Progenitor cell of endocrine pancreas (in vitro differentiated cells): ENCODE measurements around the gene RAD51B. TPM values are rescaled to one million over a fixed set of nuclear protein-coding genes. Genes with fewer than 3 reads are reported as not detected.

Experiments
- DNase-seq: peaks from one replicate; pipeline ENCODE4 v3.0.0; 2021; ENCODE audit warnings: low spot score; ENCODE audit not compliant: unreplicated experiment
- H3K27ac Mint-ChIP-seq: 2 replicates; pipeline ENCODE4 v1.8.0; 2021; ENCODE audit warnings: mild to moderate bottlenecking, moderate library complexity, mixed read lengths
- H3K27me3 Mint-ChIP-seq: 2 replicates; pipeline ENCODE4 v1.8.0; 2021; ENCODE audit warnings: mixed read lengths
- H3K36me3 Mint-ChIP-seq: 2 replicates; pipeline ENCODE4 v1.8.0; 2022; ENCODE audit warnings: mixed read lengths; ENCODE audit not compliant: insufficient read depth
- H3K4me1 Mint-ChIP-seq: 2 replicates; pipeline ENCODE4 v1.8.0; 2021; ENCODE audit warnings: low read depth, mixed read lengths
- H3K4me3 Mint-ChIP-seq: 2 replicates; pipeline ENCODE4 v1.8.0; 2021; ENCODE audit warnings: low read depth, mild to moderate bottlenecking, moderate library complexity, mixed read lengths
- H3K9me3 Mint-ChIP-seq: 2 replicates; pipeline ENCODE4 v1.8.0; 2021; ENCODE audit warnings: low read depth, mixed read lengths
- total RNA-seq: library from RNA; stranded (reverse); gene quantifications from 2 replicates; pipeline ENCODE4 v1.2.1, GENCODE V29; 2021
- TF ChIP-seq, protein P1 (sequence below): fragments of 200-600 bp; sonication (generic); IDR thresholded peaks from one replicate; pipeline ENCODE4 v1.5.0; 2021; ENCODE audit warnings: antibody characterized with exemption, mild to moderate bottlenecking; ENCODE audit not compliant: unreplicated experiment

RAD51B gene
- total RNA-seq, 1 donor from 2014 or later = 24.7 TPM

DNA sequence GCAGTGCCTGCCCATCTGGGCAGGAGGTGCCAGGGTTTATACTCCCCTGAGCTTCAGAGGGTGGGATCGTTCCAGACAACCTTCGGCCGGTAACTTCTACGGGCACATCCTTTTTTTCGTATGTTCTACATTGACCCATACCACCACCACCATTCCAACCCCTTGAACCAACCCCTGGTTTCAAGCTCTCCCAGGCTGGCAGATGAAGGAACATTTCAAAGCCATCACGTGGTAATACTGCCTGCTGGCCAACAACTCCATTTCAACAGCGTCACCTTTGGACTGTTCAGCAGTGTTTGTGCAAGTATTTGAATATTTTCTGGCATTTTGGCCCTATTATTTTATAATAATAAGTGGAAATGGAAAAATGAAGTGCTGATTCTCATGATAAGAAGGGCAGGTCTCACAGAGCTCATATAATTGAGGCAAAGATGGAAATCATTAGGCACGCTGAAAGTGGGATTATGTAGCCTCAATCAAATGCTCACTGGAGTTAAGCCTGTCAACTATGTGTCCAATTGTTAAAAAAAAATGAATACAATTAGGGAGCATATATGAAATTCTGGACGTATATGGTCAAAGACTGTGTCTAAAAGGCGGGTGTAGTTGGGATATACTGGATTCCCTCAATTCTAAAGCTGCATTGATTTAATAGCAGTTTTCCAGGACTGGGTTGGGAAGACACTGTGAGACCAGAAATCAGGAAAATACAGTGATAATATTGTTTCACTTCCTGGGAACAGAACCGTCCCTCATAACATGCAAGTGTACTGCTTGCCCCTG lies 811.2 kb downstream of the RAD51B start:
- no peak for DNase-seq
- Mint-ChIP-seq H3K4me1 (peaks cover 57% of the 10 kb centered on the region), H3K27me3 (no peaks in the 10 kb centered on the region), H3K9me3 (no peaks in the 10 kb centered on the region), H3K27ac (peak overlapping the region; percentile 100), H3K4me3 (no peak overlapping the region), H3K36me3 (no peaks in the 10 kb centered on the region)
- TF ChIP-seq, protein P1, sequence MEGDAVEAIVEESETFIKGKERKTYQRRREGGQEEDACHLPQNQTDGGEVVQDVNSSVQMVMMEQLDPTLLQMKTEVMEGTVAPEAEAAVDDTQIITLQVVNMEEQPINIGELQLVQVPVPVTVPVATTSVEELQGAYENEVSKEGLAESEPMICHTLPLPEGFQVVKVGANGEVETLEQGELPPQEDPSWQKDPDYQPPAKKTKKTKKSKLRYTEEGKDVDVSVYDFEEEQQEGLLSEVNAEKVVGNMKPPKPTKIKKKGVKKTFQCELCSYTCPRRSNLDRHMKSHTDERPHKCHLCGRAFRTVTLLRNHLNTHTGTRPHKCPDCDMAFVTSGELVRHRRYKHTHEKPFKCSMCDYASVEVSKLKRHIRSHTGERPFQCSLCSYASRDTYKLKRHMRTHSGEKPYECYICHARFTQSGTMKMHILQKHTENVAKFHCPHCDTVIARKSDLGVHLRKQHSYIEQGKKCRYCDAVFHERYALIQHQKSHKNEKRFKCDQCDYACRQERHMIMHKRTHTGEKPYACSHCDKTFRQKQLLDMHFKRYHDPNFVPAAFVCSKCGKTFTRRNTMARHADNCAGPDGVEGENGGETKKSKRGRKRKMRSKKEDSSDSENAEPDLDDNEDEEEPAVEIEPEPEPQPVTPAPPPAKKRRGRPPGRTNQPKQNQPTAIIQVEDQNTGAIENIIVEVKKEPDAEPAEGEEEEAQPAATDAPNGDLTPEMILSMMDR = no peak

DNA sequence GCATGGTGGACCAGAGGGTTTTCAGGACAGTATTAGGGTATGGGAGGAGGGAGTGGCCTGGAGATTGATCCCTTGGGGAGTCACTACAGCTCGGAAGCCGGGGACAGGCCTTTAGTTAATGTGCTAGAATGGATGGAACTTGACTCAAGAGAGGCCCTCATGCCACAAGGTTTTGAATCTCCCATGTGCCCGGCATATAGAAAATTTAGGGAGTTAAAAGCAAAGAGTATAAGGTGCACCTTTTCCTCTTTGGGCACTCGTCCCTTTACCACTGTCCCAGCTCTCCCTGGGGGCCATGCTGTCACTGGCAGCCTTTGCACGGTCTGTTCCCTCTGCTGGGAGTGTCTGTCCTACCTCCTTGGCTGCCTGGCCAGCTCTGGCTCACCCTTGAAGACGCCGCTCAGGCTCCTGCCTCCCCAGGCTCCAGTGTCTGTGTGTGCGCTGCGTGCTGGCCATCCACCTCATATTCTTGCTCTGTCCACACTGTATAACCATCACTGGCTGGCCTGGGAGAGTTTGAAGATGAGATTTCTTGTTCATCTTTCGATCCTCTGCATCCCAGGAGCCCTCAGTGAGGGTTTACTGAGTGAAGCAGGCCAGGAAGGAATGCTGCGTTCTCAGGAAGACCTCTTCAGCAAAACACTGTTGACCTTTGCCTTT lies 811.9 kb downstream of the RAD51B start:
- Mint-ChIP-seq H3K4me3 (no peak overlapping the region), H3K36me3 (no peaks in the 10 kb centered on the region), H3K27me3 (no peaks in the 10 kb centered on the region), H3K4me1 (peaks cover 59% of the 10 kb centered on the region), H3K9me3 (no peaks in the 10 kb centered on the region), H3K27ac (peak overlapping the region; percentile 69)
- DNase-seq = peak; percentile 3
- TF ChIP-seq, protein P1 = no peak

DNA sequence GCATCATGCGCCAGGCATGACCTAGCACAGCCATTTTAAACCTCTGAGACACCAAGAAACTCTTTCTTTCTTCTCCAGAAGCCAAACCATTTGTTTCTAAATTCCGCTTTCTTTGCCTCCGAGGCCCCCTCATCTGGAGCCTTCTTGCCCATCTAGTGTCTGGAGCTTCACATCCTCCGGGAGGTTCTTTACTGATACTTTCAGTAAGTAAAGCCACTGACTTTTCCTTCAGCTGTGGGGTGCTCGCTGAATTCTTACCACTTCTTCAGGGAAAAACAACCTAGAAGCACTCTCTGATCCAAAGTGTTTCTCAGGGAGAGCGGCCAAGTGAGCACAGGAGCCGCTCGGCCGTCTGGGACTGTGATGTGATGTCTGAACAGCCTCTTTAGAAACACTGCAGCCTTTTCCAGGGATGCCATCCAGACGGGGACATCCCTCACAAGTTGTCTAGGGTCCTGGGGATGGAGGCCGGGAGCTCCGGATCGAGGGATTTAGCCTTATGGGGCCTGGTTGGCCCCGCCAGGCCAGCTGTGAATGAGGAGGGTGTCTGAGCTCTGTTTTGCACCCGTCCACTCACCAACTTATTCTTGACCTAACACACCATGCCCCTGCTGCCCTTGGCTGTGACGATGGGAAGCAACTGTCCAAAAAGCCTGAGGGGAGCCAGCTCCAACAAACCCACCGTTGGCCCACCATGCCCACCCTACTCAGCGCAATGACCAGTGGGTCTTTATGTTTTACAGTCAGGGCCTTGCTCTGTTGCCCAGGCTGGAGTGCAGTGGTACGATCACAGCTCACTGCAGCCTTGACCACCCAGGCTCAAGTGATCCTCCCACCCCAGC lies 812.7 kb downstream of the RAD51B start:
- peak overlapping the region; percentile 69 for H3K27ac Mint-ChIP-seq
- peaks cover 56% of the 10 kb centered on the region for H3K4me1 Mint-ChIP-seq
- no peak overlapping the region for H3K4me3 Mint-ChIP-seq
- TF ChIP-seq, protein P1 = no peak
- no peaks in the 10 kb centered on the region for H3K36me3 Mint-ChIP-seq
- H3K27me3 Mint-ChIP-seq = no peaks in the 10 kb centered on the region
- peak; percentile 7 for DNase-seq
- no peaks in the 10 kb centered on the region for H3K9me3 Mint-ChIP-seq

DNA sequence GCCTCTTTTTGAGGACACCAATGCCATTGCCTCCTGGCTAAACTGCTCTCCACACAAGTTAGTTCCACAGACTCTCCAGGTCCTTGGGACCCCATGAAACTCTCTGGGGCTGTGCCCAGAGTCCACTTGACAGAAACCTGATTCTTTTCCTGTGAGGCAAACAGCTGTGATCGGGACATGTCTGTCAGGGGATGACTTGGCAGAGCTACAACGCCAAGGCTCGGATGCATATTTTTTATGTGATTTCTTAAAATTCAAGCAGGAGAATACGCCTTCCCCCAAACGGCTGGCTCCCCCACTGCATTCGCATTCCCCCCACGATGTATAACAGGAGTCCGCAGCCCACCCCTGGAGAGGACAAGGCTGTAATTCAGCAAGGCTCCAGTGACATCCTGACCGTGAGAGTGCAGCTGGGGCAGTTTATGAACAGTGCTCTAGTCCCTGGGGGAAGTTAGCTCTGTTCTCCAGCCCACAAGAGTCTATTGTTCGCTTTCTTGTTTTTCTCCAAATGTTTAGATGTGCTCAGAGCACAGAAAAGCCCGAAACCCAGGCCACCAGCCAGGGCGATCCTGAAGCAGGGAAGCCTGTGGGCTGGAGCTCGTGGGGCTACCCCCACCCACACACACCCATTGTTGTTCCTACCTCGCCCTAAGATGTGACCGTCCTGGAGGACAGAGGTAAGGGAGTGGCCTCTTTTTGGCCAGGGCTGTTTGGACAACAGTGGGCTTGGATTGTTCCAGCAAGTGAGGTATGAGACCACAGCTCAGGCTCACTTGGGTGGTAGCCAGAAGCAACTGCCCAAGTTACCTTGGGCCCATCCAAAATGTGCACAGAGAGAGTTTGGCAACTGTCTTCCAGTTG lies 813.8 kb downstream of the RAD51B start:
- H3K27ac Mint-ChIP-seq = peak overlapping the region; percentile 27
- no peaks in the 10 kb centered on the region for H3K27me3 Mint-ChIP-seq
- peaks cover 48% of the 10 kb centered on the region for H3K4me1 Mint-ChIP-seq
- no peaks in the 10 kb centered on the region for H3K9me3 Mint-ChIP-seq
- H3K4me3 Mint-ChIP-seq = no peak overlapping the region
- DNase-seq = peak; percentile 6
- TF ChIP-seq, protein P1 = no peak
- no peaks in the 10 kb centered on the region for H3K36me3 Mint-ChIP-seq
